Measurements from ENCODE around the gene KCNJ11.

The KCNJ11 gene

GRCh38 chr11:17391493-17392355, 3.3 kb upstream of the KCNJ11 start:
- DNase-seq (ENCODE audit: low read depth, low spot score) = no peak

GRCh38 chr11:17389957-17390649, 1.6 kb upstream of the KCNJ11 start:
- DNase-seq (ENCODE audit: low read depth, low spot score) = no peak

GRCh38 chr11:17389211-17389956, 925 bp upstream of the KCNJ11 start:
- DNase-seq (ENCODE audit: low read depth, low spot score) = peak; percentile 60

GRCh38 chr11:17387811-17388210, 648 bp downstream of the KCNJ11 start:
- no peak for DNase-seq (ENCODE audit: low read depth, low spot score)

- DNase-seq (ENCODE audit: low read depth, low spot score) = no peak
Observed at GRCh38 chr11:17387254-17387653, 1.2 kb downstream of the KCNJ11 start.

GRCh38 chr11:17386331-17387084, 2.0 kb downstream of the KCNJ11 start:
- DNase-seq (ENCODE audit: low read depth, low spot score) = no peak

- DNase-seq (ENCODE audit: low read depth, low spot score) = no peak
Observed at GRCh38 chr11:17385926-17386325, 2.5 kb downstream of the KCNJ11 start.

GRCh38 chr11:17385492-17385891, 3.0 kb downstream of the KCNJ11 start:
- no peak for DNase-seq (ENCODE audit: low read depth, low spot score)

- DNase-seq (ENCODE audit: low read depth, low spot score) = peak; percentile 66
Observed at GRCh38 chr11:17384002-17384511, 4.4 kb downstream of the KCNJ11 start.

GRCh38 chr11:17383461-17383860, 5.0 kb downstream of the KCNJ11 start:
- DNase-seq (ENCODE audit: low read depth, low spot score) = no peak

GRCh38 chr11:17382046-17382728, 6.3 kb downstream of the KCNJ11 start:
- DNase-seq (ENCODE audit: low read depth, low spot score) = no peak

- no peak for DNase-seq (ENCODE audit: low read depth, low spot score)
Observed at GRCh38 chr11:17381156-17381555, 7.3 kb downstream of the KCNJ11 start.

GRCh38 chr11:17379383-17380180, 8.9 kb downstream of the KCNJ11 start:
- DNase-seq (ENCODE audit: low read depth, low spot score) = no peak

- no peak for DNase-seq (ENCODE audit: low read depth, low spot score)
Observed at GRCh38 chr11:17378655-17379054, 9.8 kb downstream of the KCNJ11 start.

- no peak for DNase-seq (ENCODE audit: low read depth, low spot score)
Observed at GRCh38 chr11:17376493-17376892, 12.0 kb downstream of the KCNJ11 start.

- DNase-seq (ENCODE audit: low read depth, low spot score) = no peak
Observed at GRCh38 chr11:17375547-17375946, 12.9 kb downstream of the KCNJ11 start.

- no peak for DNase-seq (ENCODE audit: low read depth, low spot score)
Observed at GRCh38 chr11:17371614-17372013, 16.8 kb downstream of the KCNJ11 start.

- DNase-seq (ENCODE audit: low read depth, low spot score) = no peak
Observed at GRCh38 chr11:17369684-17370243, 18.7 kb downstream of the KCNJ11 start.

- DNase-seq (ENCODE audit: low read depth, low spot score) = no peak
Observed at GRCh38 chr11:17369094-17369493, 19.4 kb downstream of the KCNJ11 start.

GRCh38 chr11:17368551-17368950, 19.9 kb downstream of the KCNJ11 start:
- no peak for DNase-seq (ENCODE audit: low read depth, low spot score)
